HFF-Myc (cell line): ENCODE data around the gene HMSD.
"Not testable (repeated sequence)": the region's sequence is repeated elsewhere in the genome, so short reads cannot be mapped to it uniquely, and the experiment has no call there.

Source experiments
- DNase-seq: peaks from one replicate; pipeline ENCODE4 v3.0.0-alpha.2; 2011; ENCODE audit warnings: low read depth; ENCODE audit errors: extremely low read depth
- H3K4me3 ChIP-seq: replicated peaks from 2 replicates; pipeline ENCODE4 v1.5.1; 2011; ENCODE audit warnings: low read depth, mild to moderate bottlenecking, control low read depth, low read length
- TF ChIP-seq, protein P1 (sequence below): IDR thresholded peaks from 2 replicates; pipeline ENCODE4 v1.5.1; 2012; ENCODE audit warnings: mild to moderate bottlenecking, low read depth, low read length, control low read depth; ENCODE audit errors: missing control alignments

The HMSD gene

DNA sequence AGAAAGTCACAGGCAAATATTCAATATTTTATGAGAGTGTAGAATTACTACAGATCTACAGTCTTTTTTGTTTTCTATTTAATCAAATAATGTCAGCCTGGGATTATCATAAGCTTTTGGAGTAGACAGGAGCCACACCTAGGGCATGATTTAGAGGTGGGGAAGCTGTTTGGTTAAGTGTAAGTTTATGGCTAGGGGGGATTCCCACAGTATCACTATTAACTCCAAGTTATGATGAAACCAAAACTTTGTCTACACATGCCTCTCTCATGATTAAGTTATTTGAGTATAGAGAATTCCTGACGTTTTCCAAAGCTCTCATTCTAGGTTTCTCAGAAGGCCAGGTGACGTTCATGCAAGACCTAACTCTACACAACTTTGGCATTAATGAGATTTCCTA, 39.2 kb upstream of the HMSD start:
- TF ChIP-seq, protein P1, sequence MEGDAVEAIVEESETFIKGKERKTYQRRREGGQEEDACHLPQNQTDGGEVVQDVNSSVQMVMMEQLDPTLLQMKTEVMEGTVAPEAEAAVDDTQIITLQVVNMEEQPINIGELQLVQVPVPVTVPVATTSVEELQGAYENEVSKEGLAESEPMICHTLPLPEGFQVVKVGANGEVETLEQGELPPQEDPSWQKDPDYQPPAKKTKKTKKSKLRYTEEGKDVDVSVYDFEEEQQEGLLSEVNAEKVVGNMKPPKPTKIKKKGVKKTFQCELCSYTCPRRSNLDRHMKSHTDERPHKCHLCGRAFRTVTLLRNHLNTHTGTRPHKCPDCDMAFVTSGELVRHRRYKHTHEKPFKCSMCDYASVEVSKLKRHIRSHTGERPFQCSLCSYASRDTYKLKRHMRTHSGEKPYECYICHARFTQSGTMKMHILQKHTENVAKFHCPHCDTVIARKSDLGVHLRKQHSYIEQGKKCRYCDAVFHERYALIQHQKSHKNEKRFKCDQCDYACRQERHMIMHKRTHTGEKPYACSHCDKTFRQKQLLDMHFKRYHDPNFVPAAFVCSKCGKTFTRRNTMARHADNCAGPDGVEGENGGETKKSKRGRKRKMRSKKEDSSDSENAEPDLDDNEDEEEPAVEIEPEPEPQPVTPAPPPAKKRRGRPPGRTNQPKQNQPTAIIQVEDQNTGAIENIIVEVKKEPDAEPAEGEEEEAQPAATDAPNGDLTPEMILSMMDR: no peak
- H3K4me3 ChIP-seq: no peak overlapping the region
- no peak for DNase-seq

GRCh38 chr18:63917817-63918216, 31.3 kb upstream of the HMSD start:
- no peak for DNase-seq
- TF ChIP-seq, protein P1: no peak
- no peak overlapping the region for H3K4me3 ChIP-seq

GRCh38 chr18:63922049-63922448, 27.1 kb upstream of the HMSD start:
- TF ChIP-seq, protein P1: no peak
- no peak for DNase-seq
- no peak overlapping the region for H3K4me3 ChIP-seq

GRCh38 chr18:63924551-63924950, 24.6 kb upstream of the HMSD start:
- peak; percentile 36 for DNase-seq
- no peak overlapping the region for H3K4me3 ChIP-seq
- TF ChIP-seq, protein P1: no peak

- TF ChIP-seq, protein P1: no peak
- no peak for DNase-seq
- no peak overlapping the region for H3K4me3 ChIP-seq
Measured at GRCh38 chr18:63928331-63928730, 20.8 kb upstream of the HMSD start.

DNA sequence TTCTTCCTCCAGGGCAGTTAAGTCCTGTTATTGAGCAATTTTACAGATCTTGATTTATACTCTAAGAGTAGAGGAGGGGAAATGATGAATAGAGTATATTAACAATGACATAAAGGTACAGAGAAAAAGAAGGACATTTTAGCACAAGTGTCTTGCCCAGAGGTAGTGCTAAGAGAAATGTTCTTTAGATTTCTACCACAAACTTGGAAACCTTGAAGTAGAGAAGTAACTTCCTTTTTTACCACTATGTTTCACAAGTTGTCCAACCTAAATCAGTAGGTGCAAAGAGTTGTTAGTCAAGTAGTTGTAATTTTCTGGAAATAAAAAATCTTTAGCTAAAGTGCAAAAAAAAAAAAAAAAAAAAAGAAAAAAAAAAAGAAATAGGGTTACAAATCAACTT, 19.7 kb upstream of the HMSD start:
- not testable (repeated sequence) for H3K4me3 ChIP-seq, DNase-seq

DNA sequence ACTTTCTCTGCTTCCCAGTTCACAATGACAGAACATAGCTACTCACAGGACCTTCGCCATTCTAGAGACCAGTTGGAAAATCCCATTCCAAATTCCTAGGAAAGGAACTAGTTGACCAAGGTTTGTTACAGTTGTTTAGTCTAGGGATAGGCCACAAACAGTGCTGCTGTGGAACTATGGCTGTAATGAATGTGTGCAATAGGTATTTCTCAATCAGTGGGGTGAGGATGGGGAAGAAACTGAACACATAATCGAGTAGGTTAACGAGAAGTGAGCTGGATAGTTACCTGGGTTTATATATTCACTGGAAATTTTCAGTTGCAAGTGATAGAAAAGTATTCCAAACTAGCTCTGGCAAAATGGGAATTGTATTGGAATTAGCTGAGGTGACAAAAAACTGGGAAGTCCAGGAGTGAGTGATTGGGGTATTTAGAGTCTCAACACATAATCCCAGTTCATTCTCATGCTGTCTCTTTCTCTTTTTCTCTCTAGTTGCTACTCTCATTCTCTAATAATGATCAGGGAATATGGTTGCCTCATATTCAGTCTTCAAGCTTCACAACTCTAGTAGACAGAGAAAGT, 18.2 kb upstream of the HMSD start:
- TF ChIP-seq, protein P1: no peak
- no peak overlapping the region for H3K4me3 ChIP-seq
- DNase-seq: no peak
